PFSK-1 (cell line): ENCODE data around the gene ZC3H7A.

Experiments
- FOXP2 ChIP-seq: optimal IDR thresholded peaks from 2 replicates; pipeline ENCODE3; 2011; ENCODE audit warnings: borderline replicate concordance, control low read depth, inconsistent platforms; ENCODE audit not compliant: insufficient read depth; ENCODE audit errors: extremely low read length, extremely low read depth
- POLR2AphosphoS5 ChIP-seq: IDR thresholded peaks from 2 replicates; pipeline ENCODE4 v1.6.1; 2012; ENCODE audit warnings: low read depth, mild to moderate bottlenecking, control low read depth, low read length, moderate library complexity
- SIN3A ChIP-seq: IDR thresholded peaks from 2 replicates; pipeline ENCODE4 v1.6.1; 2012; ENCODE audit warnings: mild to moderate bottlenecking, low read length, moderate library complexity, borderline replicate concordance; ENCODE audit not compliant: insufficient read depth
- TAF1 ChIP-seq: IDR thresholded peaks from 2 replicates; pipeline ENCODE4 v1.6.1; 2012; ENCODE audit warnings: low read length, control low read depth, borderline replicate concordance; ENCODE audit not compliant: insufficient read depth
- TF ChIP-seq, protein P1 (sequence below), 2 experiments: IDR thresholded peaks; 2 replicates each; pipeline versions ENCODE4 v1.6.1 to v1.8.0; 2011 to 2012; ENCODE audit warnings: low read depth in 2 of 2, low read length in 2 of 2, control low read depth in 1 of 2, inconsistent platforms in 1 of 2, mild to moderate bottlenecking in 1 of 2, moderate library complexity in 1 of 2; ENCODE audit not compliant: insufficient read depth in 1 of 2

Gene ZC3H7A

DNA sequence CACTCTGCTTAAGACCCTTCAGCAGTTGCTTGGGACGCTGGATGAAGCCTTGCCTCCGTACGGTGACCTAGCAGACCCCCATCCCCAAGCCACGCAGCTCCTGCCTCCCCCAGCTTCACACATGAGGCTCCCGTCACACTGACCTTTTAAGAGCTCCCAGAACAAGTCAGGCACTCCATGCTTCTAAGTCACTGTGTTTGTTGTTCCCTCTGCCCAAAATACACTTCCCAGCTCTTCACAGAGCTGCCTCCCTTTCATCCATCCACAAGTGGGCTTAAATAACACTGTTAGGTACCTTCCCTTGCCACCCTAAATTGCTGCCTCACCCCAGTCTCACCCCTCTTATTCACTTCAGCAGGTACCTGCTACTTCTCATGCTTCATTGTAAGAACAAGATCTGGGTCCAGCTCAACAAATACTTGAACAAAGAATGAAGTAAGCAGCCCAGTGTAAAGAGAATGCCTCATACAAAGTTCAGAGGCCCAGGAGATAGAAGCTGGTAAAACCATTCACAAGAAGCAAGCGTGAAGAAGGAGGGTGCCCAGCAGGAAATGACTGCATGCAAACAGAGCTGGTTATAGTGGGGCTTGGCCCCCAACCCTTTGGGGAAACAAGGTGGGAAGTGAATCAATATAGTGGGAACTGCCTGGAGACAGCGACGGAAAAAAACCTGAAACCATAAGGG is 5.8 kb downstream of the ZC3H7A start:
- TF ChIP-seq FOXP2 = no peak
- no peak for TF ChIP-seq POLR2AphosphoS5
- no peak for TF ChIP-seq TAF1
- TF ChIP-seq, protein P1, sequence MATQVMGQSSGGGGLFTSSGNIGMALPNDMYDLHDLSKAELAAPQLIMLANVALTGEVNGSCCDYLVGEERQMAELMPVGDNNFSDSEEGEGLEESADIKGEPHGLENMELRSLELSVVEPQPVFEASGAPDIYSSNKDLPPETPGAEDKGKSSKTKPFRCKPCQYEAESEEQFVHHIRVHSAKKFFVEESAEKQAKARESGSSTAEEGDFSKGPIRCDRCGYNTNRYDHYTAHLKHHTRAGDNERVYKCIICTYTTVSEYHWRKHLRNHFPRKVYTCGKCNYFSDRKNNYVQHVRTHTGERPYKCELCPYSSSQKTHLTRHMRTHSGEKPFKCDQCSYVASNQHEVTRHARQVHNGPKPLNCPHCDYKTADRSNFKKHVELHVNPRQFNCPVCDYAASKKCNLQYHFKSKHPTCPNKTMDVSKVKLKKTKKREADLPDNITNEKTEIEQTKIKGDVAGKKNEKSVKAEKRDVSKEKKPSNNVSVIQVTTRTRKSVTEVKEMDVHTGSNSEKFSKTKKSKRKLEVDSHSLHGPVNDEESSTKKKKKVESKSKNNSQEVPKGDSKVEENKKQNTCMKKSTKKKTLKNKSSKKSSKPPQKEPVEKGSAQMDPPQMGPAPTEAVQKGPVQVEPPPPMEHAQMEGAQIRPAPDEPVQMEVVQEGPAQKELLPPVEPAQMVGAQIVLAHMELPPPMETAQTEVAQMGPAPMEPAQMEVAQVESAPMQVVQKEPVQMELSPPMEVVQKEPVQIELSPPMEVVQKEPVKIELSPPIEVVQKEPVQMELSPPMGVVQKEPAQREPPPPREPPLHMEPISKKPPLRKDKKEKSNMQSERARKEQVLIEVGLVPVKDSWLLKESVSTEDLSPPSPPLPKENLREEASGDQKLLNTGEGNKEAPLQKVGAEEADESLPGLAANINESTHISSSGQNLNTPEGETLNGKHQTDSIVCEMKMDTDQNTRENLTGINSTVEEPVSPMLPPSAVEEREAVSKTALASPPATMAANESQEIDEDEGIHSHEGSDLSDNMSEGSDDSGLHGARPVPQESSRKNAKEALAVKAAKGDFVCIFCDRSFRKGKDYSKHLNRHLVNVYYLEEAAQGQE (IDR thresholded peaks at IDR 0.05; ENCODE audit: insufficient read depth in 1 of 2, low read depth in 2 of 2, low read length in 2 of 2) = no peak
- TF ChIP-seq SIN3A = no peak

DNA sequence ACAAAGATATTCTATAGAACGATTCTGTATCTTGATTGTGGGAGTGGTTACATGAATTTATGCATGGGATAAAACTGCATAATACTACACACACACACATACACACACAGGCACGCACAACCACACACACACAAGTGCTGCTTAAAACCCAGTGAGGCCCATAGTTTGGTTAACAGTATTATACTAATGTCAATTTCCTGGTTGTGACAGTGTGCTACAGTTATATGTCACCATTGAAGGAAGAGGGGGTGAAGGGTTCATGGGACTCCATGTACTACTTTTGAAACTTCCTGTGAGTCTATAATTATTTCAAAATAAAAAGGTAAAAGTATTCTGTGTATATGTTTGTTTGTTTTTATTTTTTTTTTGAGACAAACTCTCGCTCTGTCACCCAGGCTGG is 8.1 kb downstream of the ZC3H7A start:
- TF ChIP-seq TAF1 = no peak
- no peak for TF ChIP-seq SIN3A
- no peak for TF ChIP-seq FOXP2
- no peak for TF ChIP-seq POLR2AphosphoS5
- TF ChIP-seq, protein P1 (IDR thresholded peaks at IDR 0.05; ENCODE audit: insufficient read depth in 1 of 2, low read depth in 2 of 2, low read length in 2 of 2) = no peak

DNA sequence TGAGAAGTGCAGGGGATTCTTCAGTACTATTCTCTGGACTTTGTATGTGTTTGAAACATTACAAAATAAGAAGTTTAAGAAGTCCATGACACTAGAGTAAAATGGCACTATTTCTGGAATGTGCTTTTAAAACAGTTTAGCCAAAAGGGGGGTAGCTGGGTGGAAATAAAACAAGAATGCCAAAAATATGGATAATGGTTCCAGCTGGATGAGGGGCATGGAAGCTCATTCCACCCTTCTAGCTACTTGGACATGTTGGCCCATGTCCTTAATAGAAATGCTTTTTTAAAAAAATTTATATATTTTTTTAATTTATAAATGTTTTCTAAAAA is 13.1 kb downstream of the ZC3H7A start:
- TF ChIP-seq POLR2AphosphoS5 (no peak), SIN3A (no peak), FOXP2 (no peak), TAF1 (no peak)
- TF ChIP-seq, protein P1 (IDR thresholded peaks at IDR 0.05; ENCODE audit: insufficient read depth in 1 of 2, low read depth in 2 of 2, low read length in 2 of 2) = no peak

DNA sequence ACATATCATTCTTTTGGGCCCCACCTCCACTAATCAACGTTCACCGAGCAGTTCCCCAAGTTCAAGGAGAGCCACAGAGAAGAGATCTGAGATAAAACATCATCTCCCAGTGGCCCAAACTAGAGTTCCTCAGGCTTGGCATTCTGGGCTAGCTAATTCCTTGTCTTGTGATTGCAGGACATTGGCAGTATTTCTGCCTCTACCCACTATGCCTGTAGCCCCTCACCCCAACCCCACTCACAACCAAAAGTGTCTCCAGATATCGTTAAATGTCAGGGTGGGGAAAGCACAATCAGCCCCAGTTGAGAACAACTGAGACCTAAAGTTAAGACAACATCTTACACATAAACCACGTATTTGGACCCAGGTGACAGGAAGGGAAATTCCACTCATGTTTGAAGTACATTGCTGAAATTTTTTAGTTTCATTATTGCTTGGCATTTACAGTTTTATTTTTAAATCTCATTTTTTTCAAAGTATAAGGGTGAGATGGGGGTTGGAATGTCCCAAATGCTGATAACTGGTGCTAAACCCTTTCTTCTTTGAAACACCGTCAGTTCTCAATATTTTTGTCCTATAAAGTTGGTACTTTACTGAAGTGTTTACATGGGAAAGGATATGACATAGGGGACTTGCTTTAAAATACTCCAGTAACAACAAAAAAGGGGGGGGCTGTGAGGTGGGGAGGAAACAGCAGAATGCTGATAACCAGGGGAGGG is 13.6 kb downstream of the ZC3H7A start:
- TF ChIP-seq, protein P1 (IDR thresholded peaks at IDR 0.05; ENCODE audit: insufficient read depth in 1 of 2, low read depth in 2 of 2, low read length in 2 of 2) = no peak
- TF ChIP-seq TAF1 = no peak
- TF ChIP-seq FOXP2 = no peak
